GM12878 (cell line): ENCODE results near the gene GPR107. TPM values are rescaled to one million over a fixed set of nuclear protein-coding genes. Genes with fewer than 3 reads are reported as not detected.

Experiments used
- ATAC-seq: fragments of 200-7000 bp; cut with Tn5 transposase; 3 replicates; pipeline ENCODE4 v1.9.1; 2020; ENCODE audit warnings: mild to moderate bottlenecking, moderate library complexity
- BruUV-seq: library from RNA; stranded (reverse); fragments of 400-500 nt; replicated peaks from 2 replicates; lab custom pipeline; 2021; lab: Mats Ljungman, UMichigan
- CTCF ChIA-PET: fragments of 300-600 bp; sonication (Branson Sonifier 250); formaldehyde crosslinking; extraction: SDS; loops from one replicate; lab custom pipeline; 2021; ENCODE audit warnings: inconsistent platforms; lab: Yijun Ruan, JAX
- POLR2A ChIA-PET: fragments of 350-600 bp; formaldehyde crosslinking; extraction: SDS; loops from one replicate; lab custom pipeline; 2021; ENCODE audit warnings: inconsistent platforms; lab: Charles Lee
- RAD21 ChIA-PET: fragments of 300-600 bp; sonication (Branson Sonifier 250); formaldehyde crosslinking; loops from one replicate; lab custom pipeline; 2023; ENCODE audit warnings: antibody characterized with exemption; ENCODE audit not compliant: unreplicated experiment; lab: Charles Lee
- SMC1A ChIA-PET: fragments of 300-600 bp; sonication (Branson Sonifier 250); formaldehyde crosslinking; loops from one replicate; lab custom pipeline; 2023; ENCODE audit not compliant: unreplicated experiment, uncharacterized antibody; lab: Charles Lee
- DNase-seq: peaks from one replicate; pipeline ENCODE4 v3.0.0-alpha.2; 2011; ENCODE audit warnings: low read depth, low spot score
- FAIRE-seq: peaks from 3 replicates; lab custom pipeline; 2011; peaks lifted over from hg19 to GRCh38; lab: Jason Lieb, UNC
- H2AFZ ChIP-seq: 2 replicates; pipeline ENCODE4 v1.6.0; 2011; ENCODE audit warnings: low read depth, low read length, control low read depth; ENCODE audit not compliant: control insufficient read depth
- H3K27ac ChIP-seq: 2 replicates; pipeline ENCODE4 v1.5.1; 2011; ENCODE audit warnings: control low read depth; ENCODE audit not compliant: control insufficient read depth, insufficient read depth
- H3K27me3 ChIP-seq, 2 experiments: replicated peaks in 1 of 2; 2 replicates each; pipeline versions ENCODE4 v1.6.0 to v1.6.1; 2011; ENCODE audit warnings: low read length in 1 of 2; ENCODE audit not compliant: control insufficient read depth in 2 of 2, insufficient read depth in 2 of 2
- H3K36me3 ChIP-seq, 2 experiments: 2 replicates each; pipeline ENCODE4 v1.5.1; 2011; ENCODE audit warnings: low read length in 1 of 2; ENCODE audit not compliant: control insufficient read depth in 2 of 2, insufficient read depth in 2 of 2
- H3K4me1 ChIP-seq: 2 replicates; pipeline ENCODE4 v1.6.1; 2011; ENCODE audit warnings: mild to moderate bottlenecking, low read length, moderate library complexity, mixed read lengths; ENCODE audit not compliant: control insufficient read depth, insufficient read depth
- H3K4me2 ChIP-seq: 2 replicates; pipeline ENCODE4 v1.6.0; 2011; ENCODE audit warnings: control low read depth; ENCODE audit not compliant: control insufficient read depth, insufficient read depth
- H3K4me3 ChIP-seq: fragments of 200-600 bp; sonication (generic); 2 replicates; pipeline ENCODE4 v1.5.1; 2016
- H3K79me2 ChIP-seq: 2 replicates; pipeline ENCODE4 v1.6.0; 2011; ENCODE audit warnings: low read length; ENCODE audit not compliant: control insufficient read depth, insufficient read depth
- H3K9ac ChIP-seq: 2 replicates; pipeline ENCODE4 v1.8.0; 2011; ENCODE audit warnings: low read length, control low read depth, mixed read lengths; ENCODE audit not compliant: control insufficient read depth, insufficient read depth
- H3K9me3 ChIP-seq: replicated peaks from 3 replicates; pipeline ENCODE4 v1.5.1; 2011; ENCODE audit warnings: mild to moderate bottlenecking, low read length; ENCODE audit not compliant: control insufficient read depth, insufficient read depth
- H4K20me1 ChIP-seq: 2 replicates; pipeline ENCODE4 v1.6.0; 2011; ENCODE audit not compliant: control insufficient read depth, insufficient read depth
- BCL11A ChIP-seq: IDR thresholded peaks from 2 replicates; pipeline ENCODE4 v1.6.1; 2011; ENCODE audit warnings: low read depth, low read length
- CHD4 ChIP-seq: fragments of 200-600 bp; sonication (generic); IDR thresholded peaks from 2 replicates; pipeline ENCODE4 v1.6.1; 2016; ENCODE audit warnings: mild to moderate bottlenecking
- MTA2 ChIP-seq: fragments of 450-650 bp; IDR thresholded peaks from 2 replicates; pipeline ENCODE4 v1.6.1; 2016; ENCODE audit warnings: low read depth, mild to moderate bottlenecking, moderate library complexity
- NFIC ChIP-seq: IDR thresholded peaks from 2 replicates; pipeline ENCODE4 v1.6.1; 2012; ENCODE audit warnings: low read depth, mild to moderate bottlenecking, inconsistent platforms, low read length, moderate library complexity
- RAD21 ChIP-seq: IDR thresholded peaks from 2 replicates; pipeline ENCODE4 v1.6.1; 2011; ENCODE audit warnings: mild to moderate bottlenecking, low read depth, low read length, moderate library complexity; ENCODE audit not compliant: insufficient read depth
- SMAD5 ChIP-seq: IDR thresholded peaks from 2 replicates; pipeline ENCODE4 v1.6.1; 2016; ENCODE audit warnings: antibody characterized with exemption, low read depth
- TBL1XR1 ChIP-seq: IDR thresholded peaks from 2 replicates; pipeline ENCODE4 v1.6.1; 2012; ENCODE audit warnings: low read depth, low read length, improper control_type of control experiment
- WGBS: methylation state at CpG from one replicate; pipeline ENCODE4 v1.1.6; 2016; ENCODE audit warnings: low lambda C conversion rate; ENCODE audit not compliant: insufficient replicate concordance, insufficient coverage; ENCODE audit errors: missing lambda C conversion rate; 5-methylcytosine and 5-hydroxymethylcytosine counted together
- in situ Hi-C: fragments of 300-500 bp; cut with MboI; formaldehyde crosslinking; loops from 9 replicates; pipeline ENCODE4 v1.14.3; 2018; ENCODE audit warnings: mixed read lengths
- intact Hi-C: fragments of 100-400 bp; cut with micrococcal nuclease; formaldehyde crosslinking; loops from one replicate; pipeline ENCODE4 v1.14.2; 2022; ENCODE audit not compliant: unreplicated experiment
- polyA plus RNA-seq, 11 experiments: library from polyadenylated mRNA; depleted of rRNA in 4 of 11; unstranded in 6 of 11; stranded (reverse) in 5 of 11; fragments of >200 nt; fragmentation: Nextera tagmentation in 4 of 11; fragmentation: Illumina TruSeq in 1 of 11; extraction: Ambion mirVana in 4 of 11; extraction: Trizol in 1 of 11; gene quantifications; 1 replicate in 1 of 11; 2 replicates in 10 of 11; pipeline versions ENCODE4 v1.2.1 to v1.2.3, GENCODE V29; 2011 to 2016; ENCODE audit warnings: inconsistent platforms in 2 of 11, missing spikeins in 2 of 11, low read depth in 1 of 11
- total RNA-seq, 4 experiments: library from RNA; depleted of rRNA in 3 of 4; stranded (reverse); fragments of >200 nt in 3 of 4; fragmentation: Illumina TruSeq in 1 of 4; extraction: Trizol in 1 of 4; gene quantifications; 2 replicates each; pipeline versions ENCODE4 v1.2.1 to v1.2.3, GENCODE V29; 2013 to 2021
- TF ChIP-seq, protein P1 (sequence below): IDR thresholded peaks from 2 replicates; pipeline ENCODE4 v1.6.1; 2012; ENCODE audit warnings: low read depth, low read length, improper control_type of control experiment
- TF ChIP-seq, protein P2 (sequence below): fragments of 450-650 bp; IDR thresholded peaks from 2 replicates; pipeline ENCODE4 v1.6.1; 2018; ENCODE audit warnings: mild to moderate bottlenecking, low read depth, moderate library complexity; ENCODE audit not compliant: partially characterized antibody
- TF ChIP-seq, protein P3 (sequence below): fragments of 450-650 bp; IDR thresholded peaks from 2 replicates; pipeline ENCODE4 v1.6.1; 2018; ENCODE audit warnings: borderline replicate concordance, mild to moderate bottlenecking; ENCODE audit not compliant: partially characterized antibody

The GPR107 gene
- total and polyA plus RNA-seq, 10 of the 15 experiments (the other 5 are each of a cell fraction or from before 2014, with no cell fraction given): 2.7 to 21.4 (median 10.6) TPM

DNA sequence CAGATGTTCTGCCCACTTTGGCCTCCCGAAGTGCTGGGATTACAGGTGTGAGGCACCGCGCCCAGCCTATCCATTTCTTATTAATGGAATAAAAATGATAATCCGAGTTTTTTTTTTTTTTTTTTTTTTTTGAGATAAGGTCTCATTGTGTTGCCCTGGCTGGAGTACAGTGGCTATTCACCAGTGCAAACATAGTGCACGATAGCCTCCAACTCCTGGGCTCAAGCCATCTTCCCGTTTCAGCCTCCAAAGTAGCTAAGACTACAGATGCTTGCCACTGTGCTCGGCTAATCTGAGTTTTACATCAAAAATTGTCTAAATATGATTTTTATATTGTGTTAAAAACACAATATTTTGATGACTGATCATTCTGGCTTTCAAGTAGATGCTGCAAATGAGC, 6.6 kb downstream of the GPR107 start:
- ATAC-seq (no peak), FAIRE-seq (no peak), DNase-seq (no peak)
- no peak overlapping the region for H3K9ac ChIP-seq
- ChIA-PET RAD21 (interaction anchor here (0.8 to 1.9 kb wide), 3 partner anchors 11 to 29 kb away, joined by 3 to 7 read pairs (median 5); no protein-coding TSS in a partner anchor), SMC1A (interaction anchor here (1.2 kb wide), 1 partner anchor 9 kb away, joined by 3 read pairs; no protein-coding TSS in a partner anchor), POLR2A (interaction anchor here (0.7 to 1.0 kb wide), 3 partner anchors 13 to 215 kb away, joined by 4 to 8 read pairs (median 7); no protein-coding TSS in a partner anchor), CTCF (interaction anchor here (0.6 to 2.1 kb wide), 3 partner anchors 8 to 15 kb away, joined by 3 to 6 read pairs (median 3); no protein-coding TSS in a partner anchor)
- in situ Hi-C loops (no loop called here), intact Hi-C loops (no loop called here)
- no peak overlapping the region for H3K4me3 ChIP-seq
- 97% methylated on average over 6 of the region's 7 CpGs for WGBS
- no TSS peak for BruUV-seq
- no peak overlapping the region for H3K4me2 ChIP-seq
- no peaks in the 10 kb centered on the region; a peak in 3 of 4 replicates for H3K36me3 ChIP-seq
- H3K9me3 ChIP-seq: no peaks in the 10 kb centered on the region
- TF ChIP-seq SMAD5: no peak
- H4K20me1 ChIP-seq: no peaks in the 10 kb centered on the region
- peaks cover 11% of the 10 kb centered on the region for H3K4me1 ChIP-seq
- H2AFZ ChIP-seq: no peak overlapping the region
- peaks cover 64% of the 10 kb centered on the region for H3K79me2 ChIP-seq
- H3K27me3 ChIP-seq: no peaks in the 10 kb centered on the region
- H3K27ac ChIP-seq: no peak overlapping the region

DNA sequence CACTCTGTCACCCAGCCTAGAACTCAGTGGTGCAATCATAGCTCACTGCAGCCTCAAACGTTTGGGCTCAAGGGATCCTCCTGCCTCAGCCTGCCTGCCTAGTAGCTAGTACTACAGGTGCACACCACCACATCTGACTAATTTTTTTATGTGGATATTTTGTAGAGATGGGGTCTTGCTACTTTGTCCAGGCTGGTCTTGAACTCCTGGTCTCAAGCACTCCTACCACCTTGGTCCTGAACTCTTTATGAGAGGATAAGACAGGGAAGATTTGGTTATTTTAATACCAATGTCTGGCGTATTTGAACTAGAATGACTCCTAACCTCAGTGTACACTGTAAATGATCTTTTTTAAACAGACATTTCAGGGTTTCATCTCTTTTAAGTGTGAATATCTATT, 9.0 kb downstream of the GPR107 start:
- Histone ChIP-seq H4K20me1 (no peaks in the 10 kb centered on the region), H2AFZ (no peak overlapping the region), H3K9me3 (no peaks in the 10 kb centered on the region), H3K27me3 (no peaks in the 10 kb centered on the region), H3K4me3 (no peak overlapping the region), H3K4me2 (no peak overlapping the region), H3K79me2 (peaks cover 57% of the 10 kb centered on the region), H3K9ac (no peak overlapping the region), H3K4me1 (peaks cover 11% of the 10 kb centered on the region), H3K27ac (no peak overlapping the region), H3K36me3 (no peaks in the 10 kb centered on the region; a peak in 3 of 4 replicates)
- WGBS: 82% methylated on average over 2 of the region's 2 CpGs
- no TSS peak for BruUV-seq
- in situ Hi-C loops: no loop called here
- RAD21 ChIA-PET: interaction anchor here (0.6 kb wide), 1 partner anchor 16 kb away, joined by 5 read pairs; no protein-coding TSS in a partner anchor
- ATAC-seq: no peak
- intact Hi-C loops: no loop called here
- POLR2A ChIA-PET: interaction anchor here (0.7 to 0.9 kb wide), 3 partner anchors 9 to 177 kb away, joined by 3 to 6 read pairs (median 4); partner anchors contain the start of gene GPR107
- FAIRE-seq: no peak
- CTCF ChIA-PET: no interaction called here
- TF ChIP-seq BCL11A (no peak), RAD21 (no peak), MTA2 (no peak), TBL1XR1 (no peak), NFIC (no peak), CHD4 (no peak)
- TF ChIP-seq, protein P1, sequence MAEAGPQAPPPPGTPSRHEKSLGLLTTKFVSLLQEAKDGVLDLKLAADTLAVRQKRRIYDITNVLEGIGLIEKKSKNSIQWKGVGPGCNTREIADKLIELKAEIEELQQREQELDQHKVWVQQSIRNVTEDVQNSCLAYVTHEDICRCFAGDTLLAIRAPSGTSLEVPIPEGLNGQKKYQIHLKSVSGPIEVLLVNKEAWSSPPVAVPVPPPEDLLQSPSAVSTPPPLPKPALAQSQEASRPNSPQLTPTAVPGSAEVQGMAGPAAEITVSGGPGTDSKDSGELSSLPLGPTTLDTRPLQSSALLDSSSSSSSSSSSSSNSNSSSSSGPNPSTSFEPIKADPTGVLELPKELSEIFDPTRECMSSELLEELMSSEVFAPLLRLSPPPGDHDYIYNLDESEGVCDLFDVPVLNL: no peak
- TF ChIP-seq, protein P2, sequence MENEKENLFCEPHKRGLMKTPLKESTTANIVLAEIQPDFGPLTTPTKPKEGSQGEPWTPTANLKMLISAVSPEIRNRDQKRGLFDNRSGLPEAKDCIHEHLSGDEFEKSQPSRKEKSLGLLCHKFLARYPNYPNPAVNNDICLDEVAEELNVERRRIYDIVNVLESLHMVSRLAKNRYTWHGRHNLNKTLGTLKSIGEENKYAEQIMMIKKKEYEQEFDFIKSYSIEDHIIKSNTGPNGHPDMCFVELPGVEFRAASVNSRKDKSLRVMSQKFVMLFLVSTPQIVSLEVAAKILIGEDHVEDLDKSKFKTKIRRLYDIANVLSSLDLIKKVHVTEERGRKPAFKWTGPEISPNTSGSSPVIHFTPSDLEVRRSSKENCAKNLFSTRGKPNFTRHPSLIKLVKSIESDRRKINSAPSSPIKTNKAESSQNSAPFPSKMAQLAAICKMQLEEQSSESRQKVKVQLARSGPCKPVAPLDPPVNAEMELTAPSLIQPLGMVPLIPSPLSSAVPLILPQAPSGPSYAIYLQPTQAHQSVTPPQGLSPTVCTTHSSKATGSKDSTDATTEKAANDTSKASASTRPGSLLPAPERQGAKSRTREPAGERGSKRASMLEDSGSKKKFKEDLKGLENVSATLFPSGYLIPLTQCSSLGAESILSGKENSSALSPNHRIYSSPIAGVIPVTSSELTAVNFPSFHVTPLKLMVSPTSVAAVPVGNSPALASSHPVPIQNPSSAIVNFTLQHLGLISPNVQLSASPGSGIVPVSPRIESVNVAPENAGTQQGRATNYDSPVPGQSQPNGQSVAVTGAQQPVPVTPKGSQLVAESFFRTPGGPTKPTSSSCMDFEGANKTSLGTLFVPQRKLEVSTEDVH: no peak
- TF ChIP-seq, protein P3, sequence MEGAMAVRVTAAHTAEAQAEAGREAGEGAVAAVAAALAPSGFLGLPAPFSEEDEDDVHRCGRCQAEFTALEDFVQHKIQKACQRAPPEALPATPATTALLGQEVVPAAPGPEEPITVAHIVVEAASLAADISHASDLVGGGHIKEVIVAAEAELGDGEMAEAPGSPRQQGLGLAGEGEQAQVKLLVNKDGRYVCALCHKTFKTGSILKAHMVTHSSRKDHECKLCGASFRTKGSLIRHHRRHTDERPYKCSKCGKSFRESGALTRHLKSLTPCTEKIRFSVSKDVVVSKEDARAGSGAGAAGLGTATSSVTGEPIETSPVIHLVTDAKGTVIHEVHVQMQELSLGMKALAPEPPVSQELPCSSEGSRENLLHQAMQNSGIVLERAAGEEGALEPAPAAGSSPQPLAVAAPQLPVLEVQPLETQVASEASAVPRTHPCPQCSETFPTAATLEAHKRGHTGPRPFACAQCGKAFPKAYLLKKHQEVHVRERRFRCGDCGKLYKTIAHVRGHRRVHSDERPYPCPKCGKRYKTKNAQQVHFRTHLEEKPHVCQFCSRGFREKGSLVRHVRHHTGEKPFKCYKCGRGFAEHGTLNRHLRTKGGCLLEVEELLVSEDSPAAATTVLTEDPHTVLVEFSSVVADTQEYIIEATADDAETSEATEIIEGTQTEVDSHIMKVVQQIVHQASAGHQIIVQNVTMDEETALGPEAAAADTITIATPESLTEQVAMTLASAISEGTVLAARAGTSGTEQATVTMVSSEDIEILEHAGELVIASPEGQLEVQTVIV: no peak
- no peak for DNase-seq
- SMC1A ChIA-PET: interaction anchor here (0.8 kb wide), 1 partner anchor 11 kb away, joined by 5 read pairs; no protein-coding TSS in a partner anchor
